IPS-18a (cell line): Measurements from ENCODE around the gene SLC39A2.
"Not testable (repeated sequence)": the region's sequence is repeated elsewhere in the genome, so short reads cannot be mapped to it uniquely, and the experiment has no call there.

Source experiments
- H3K27ac ChIP-seq: one replicate; pipeline ENCODE4 v1.5.1; 2013; ENCODE audit warnings: low read length
- H3K27me3 ChIP-seq: one replicate; pipeline ENCODE4 v1.6.1; 2013; ENCODE audit warnings: mild to moderate bottlenecking, low read length; ENCODE audit not compliant: control insufficient read depth, insufficient read depth
- H3K36me3 ChIP-seq: one replicate; pipeline ENCODE4 v1.6.1; 2013; ENCODE audit warnings: low read depth, low read length; ENCODE audit not compliant: control insufficient read depth
- H3K4me1 ChIP-seq: one replicate; pipeline ENCODE4 v1.6.1; 2013; ENCODE audit warnings: low read depth, low read length; ENCODE audit not compliant: control insufficient read depth
- H3K4me3 ChIP-seq: one replicate; pipeline ENCODE4 v1.5.1; 2013; ENCODE audit warnings: low read length
- H3K9ac ChIP-seq: one replicate; pipeline ENCODE4 v1.6.1; 2013; ENCODE audit warnings: mild to moderate bottlenecking, low read length, moderate library complexity
- H3K9me3 ChIP-seq: one replicate; pipeline ENCODE4 v1.6.1; 2013; ENCODE audit warnings: low read depth, low read length; ENCODE audit not compliant: control insufficient read depth

The SLC39A2 gene, protein sequence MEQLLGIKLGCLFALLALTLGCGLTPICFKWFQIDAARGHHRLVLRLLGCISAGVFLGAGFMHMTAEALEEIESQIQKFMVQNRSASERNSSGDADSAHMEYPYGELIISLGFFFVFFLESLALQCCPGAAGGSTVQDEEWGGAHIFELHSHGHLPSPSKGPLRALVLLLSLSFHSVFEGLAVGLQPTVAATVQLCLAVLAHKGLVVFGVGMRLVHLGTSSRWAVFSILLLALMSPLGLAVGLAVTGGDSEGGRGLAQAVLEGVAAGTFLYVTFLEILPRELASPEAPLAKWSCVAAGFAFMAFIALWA

DNA sequence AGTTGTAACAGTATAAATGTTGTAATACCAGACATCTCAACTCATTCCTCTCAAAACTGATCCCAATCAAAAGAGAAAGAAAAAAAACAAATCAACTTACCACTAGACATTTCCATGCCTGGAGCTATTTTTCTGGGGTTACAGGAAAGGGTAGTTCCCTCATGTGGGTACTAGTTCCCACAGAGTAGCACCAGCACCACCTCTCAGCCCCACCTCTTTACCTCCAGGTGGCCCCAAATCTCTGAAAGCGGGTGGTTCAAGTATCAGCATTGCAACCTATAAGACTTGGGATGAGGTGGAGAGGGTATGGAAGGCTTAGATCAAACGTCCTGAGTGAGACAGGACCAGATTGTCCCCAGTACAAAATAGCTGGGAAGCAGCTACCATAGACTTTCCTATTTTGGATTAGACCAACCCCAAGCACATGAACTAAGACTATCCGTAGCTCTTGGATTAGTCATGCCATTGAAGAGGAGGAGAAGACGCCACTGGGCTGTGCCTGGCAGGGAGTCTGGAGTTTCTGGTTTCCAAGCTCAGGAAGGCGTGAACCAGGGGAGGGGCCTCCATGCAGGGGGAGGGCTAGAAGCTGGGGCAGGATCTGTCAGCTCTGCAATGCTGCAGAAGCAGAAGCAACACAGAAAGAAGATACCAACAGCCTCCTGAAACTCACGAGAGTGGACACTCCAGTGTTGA, at the start of gene SLC39A2:
TSS of gene SLC39A2 (plus strand) at position 620 of the 693 bp plus-strand sequence. CDS start 154 bp downstream, outside the sequence.
- no peaks in the 10 kb centered on the region for H3K9me3 ChIP-seq
- peak within 1 kb of the TSS; percentile 30 for H3K4me3 ChIP-seq
- peaks cover 8% of the 10 kb centered on the region for H3K4me1 ChIP-seq
- H3K9ac ChIP-seq, result no peak within 1 kb of the TSS
- peaks cover 30% of the 10 kb centered on the region for H3K36me3 ChIP-seq
- H3K27me3 ChIP-seq, result no peaks in the 10 kb centered on the region
- no peak within 1 kb of the TSS for H3K27ac ChIP-seq

DNA sequence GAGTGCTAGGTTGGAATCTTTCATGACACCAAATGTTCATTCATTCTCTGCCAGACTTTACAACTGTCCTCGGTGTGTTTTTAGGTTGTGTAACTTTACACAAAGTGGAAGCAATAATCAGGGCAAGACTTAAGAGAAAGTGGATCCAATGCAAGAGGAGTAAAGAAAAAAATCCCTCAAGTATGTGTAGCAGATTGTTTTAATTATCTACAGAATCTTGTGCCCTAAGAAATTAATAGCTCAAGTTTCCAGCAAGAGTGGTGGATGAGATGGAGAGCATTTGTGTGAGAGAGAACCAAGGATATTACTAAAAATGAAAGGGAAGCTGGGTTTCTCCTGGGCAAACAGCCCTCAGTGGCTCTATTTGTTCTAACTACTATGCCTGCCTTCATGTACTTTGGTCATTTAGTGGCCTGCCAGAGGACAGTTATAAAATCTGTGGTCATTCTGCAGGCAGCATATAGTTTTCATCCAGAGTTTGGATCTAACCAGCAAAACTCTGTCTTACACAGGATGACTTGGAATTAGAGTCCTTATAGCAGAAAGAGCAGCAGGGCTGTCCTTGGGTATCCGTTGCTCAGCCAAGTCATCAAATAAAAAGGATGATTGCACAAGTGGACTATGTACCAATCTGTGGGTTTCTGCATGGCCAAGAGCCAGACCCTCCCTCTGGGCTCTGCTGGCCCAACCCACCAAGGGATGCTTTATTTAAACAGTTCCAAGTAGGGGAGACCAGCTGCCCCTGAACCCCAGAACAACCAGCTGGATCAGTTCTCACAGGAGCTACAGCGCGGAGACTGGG, 44.2 kb upstream of the SLC39A2 start, which contains the start of gene RNASE2:
TSS of gene RNASE2 (plus strand) at position 752 of the 802 bp plus-strand sequence. CDS start 285 bp downstream, outside the sequence.
- not testable (repeated sequence) for H3K4me3 ChIP-seq, H3K36me3 ChIP-seq, H3K27me3 ChIP-seq, H3K9ac ChIP-seq, H3K9me3 ChIP-seq, H3K27ac ChIP-seq, H3K4me1 ChIP-seq

DNA sequence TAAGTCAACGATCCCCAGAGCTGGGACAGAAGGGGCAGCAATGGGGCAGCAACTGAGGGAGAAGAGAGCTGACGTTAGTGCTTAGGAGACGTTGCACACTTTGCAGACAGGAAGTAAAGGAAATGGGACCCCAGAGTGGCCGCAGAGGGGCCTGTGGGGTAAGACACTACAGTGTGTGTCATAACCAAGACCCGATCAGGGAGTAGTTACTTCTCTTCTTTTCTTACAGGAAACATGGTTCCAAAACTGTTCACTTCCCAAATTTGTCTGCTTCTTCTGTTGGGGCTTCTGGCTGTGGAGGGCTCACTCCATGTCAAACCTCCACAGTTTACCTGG, 43.6 kb upstream of the SLC39A2 start:
- H3K4me1 ChIP-seq, H3K27me3 ChIP-seq, H3K27ac ChIP-seq, H3K9ac ChIP-seq, H3K9me3 ChIP-seq, H3K36me3 ChIP-seq, H3K4me3 ChIP-seq: not testable (repeated sequence)

DNA sequence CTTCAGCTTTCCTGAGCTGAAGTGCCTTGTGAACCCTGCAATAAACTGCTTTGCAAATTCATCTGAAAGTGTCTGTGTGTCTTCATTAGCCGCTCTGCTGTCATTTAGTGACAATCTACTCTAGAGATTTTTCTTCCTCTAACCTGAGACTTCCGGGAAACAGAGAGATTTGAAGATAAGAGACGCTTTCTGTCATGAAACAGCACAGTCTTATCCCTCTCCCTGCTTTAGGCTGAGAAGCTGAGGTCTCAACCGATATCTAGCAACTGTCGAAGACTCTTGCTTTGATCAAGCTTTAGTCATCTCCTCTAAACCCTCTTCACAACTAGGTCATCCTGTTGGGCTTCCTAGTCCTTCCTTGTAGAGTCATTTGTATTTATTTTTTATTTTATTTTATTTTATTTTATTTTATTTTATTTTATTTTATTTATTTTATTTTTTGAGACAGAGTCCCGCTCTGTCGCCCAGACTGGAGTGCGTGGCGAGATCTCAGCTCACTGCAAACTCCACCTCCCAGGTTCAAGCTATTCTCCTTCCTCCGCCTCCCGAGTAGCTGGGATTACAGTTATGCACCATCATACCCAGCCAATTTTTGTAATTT, 42.6 kb upstream of the SLC39A2 start:
- Histone ChIP-seq H3K4me3 (no peak overlapping the region), H3K27me3 (no peaks in the 10 kb centered on the region), H3K27ac (no peak overlapping the region), H3K36me3 (no peaks in the 10 kb centered on the region), H3K9me3 (no peaks in the 10 kb centered on the region), H3K9ac (no peak overlapping the region), H3K4me1 (peaks cover 5% of the 10 kb centered on the region)

DNA sequence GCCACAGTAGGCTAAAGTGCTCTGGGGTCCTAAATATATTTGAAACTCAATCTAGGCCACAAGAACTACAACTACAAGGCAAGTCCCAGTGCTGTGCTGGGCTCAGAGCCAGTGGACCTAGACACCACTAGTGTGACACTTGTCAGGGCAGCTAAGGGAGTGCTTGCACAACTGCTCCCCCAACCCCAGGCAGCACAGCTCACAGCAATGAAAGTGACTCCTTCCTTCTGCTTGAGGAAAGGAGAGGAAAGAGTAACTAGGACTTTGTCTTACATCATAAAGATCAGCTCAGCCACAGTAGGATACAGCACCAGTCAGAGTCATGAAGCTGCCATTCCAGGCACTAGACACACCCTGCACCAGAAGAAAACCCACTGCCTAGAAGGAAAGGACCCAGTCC, 40.1 kb upstream of the SLC39A2 start:
- not testable (repeated sequence) for H3K36me3 ChIP-seq, H3K9ac ChIP-seq, H3K27ac ChIP-seq, H3K4me1 ChIP-seq, H3K4me3 ChIP-seq, H3K27me3 ChIP-seq, H3K9me3 ChIP-seq

DNA sequence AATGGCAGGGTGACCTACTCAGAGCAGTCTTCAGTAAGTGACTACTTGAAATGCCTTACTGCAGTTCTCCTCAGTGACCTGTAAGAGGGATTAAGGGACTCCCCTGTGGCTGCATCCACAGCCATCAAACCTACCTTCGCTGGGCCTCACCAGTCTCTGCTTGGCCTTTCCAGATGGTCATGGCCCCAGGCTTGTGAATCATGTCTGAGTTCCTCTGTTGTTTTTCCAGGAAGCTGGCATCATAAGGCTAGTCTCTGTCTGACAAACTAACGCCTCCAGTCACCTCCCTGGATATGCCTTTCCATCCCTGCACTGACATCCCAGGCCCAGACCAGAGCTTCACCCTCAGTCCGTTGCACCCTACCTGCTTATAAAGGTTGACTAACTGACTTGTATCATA, 29.8 kb upstream of the SLC39A2 start:
- Histone ChIP-seq H3K4me1 (peaks cover 5% of the 10 kb centered on the region), H3K27ac (no peak overlapping the region)

DNA sequence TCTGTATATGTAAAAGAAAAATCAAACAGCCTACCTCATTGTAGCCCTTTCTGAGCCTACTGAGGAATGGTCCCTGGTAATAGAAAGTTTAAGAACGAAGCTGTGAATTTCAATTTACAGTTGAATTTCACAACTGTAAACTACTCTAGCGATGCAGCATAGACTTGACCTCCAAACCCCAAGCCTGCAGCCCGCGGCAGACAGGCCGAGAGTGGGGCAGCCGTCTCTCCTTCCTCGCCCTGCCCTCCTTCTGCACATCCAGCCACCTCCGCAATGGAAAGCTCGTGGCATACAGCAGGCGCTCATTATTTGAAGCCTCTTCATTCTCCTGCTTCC, 28.5 kb upstream of the SLC39A2 start:
- Histone ChIP-seq H3K4me1 (peaks cover 5% of the 10 kb centered on the region), H3K4me3 (peak overlapping the region; percentile 94), H3K36me3 (no peaks in the 10 kb centered on the region), H3K9me3 (no peaks in the 10 kb centered on the region), H3K27me3 (no peaks in the 10 kb centered on the region), H3K27ac (no peak overlapping the region), H3K9ac (peak overlapping the region; percentile 92)

More for the DNA sequence above, 29.8 kb upstream of the SLC39A2 start:
- H3K9ac ChIP-seq, result no peak overlapping the region
- H3K36me3 ChIP-seq, result no peaks in the 10 kb centered on the region
- no peaks in the 10 kb centered on the region for H3K27me3 ChIP-seq
- H3K4me3 ChIP-seq, result no peak overlapping the region
- no peaks in the 10 kb centered on the region for H3K9me3 ChIP-seq

DNA sequence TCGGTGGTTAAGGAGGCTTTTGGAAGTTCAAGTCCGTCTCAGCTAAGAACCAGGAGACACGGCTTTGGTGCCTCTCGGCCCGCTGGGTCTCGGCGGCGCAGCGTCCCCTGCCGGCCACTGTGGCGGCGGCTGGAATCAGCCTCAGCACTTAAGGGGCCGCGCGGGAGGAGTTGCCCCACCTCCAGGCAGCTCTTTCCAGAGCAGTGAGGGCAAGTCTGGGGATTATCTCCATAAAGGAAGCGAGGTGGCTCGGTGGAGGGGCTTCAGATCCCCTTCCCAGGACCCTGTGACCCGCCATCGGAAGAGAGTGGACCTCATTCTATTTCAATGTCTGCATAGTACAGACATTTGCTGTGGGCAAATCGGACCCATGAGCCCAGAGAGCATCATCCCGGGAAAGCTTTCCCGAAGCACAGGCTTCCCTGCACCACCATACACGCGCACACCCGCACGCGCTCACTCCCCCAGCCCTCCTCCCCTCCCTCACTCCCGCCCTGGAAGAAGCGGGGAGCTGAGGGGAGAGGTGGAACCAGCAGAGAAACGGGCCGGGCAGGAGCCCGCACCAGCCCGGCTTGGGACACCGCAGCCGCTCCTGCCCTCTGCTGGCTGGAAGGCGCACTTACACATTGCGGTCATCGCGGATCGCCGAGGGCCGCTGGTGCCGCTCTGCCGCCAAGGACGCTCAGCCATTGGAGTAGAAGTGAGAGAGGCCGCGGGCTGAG, 27.9 kb upstream of the SLC39A2 start:
- Histone ChIP-seq H3K27me3 (no peaks in the 10 kb centered on the region), H3K9me3 (no peaks in the 10 kb centered on the region), H3K4me1 (peaks cover 5% of the 10 kb centered on the region), H3K36me3 (no peaks in the 10 kb centered on the region), H3K4me3 (peak overlapping the region; percentile 94), H3K27ac (peak overlapping the region; percentile 75), H3K9ac (peak overlapping the region; percentile 92)

DNA sequence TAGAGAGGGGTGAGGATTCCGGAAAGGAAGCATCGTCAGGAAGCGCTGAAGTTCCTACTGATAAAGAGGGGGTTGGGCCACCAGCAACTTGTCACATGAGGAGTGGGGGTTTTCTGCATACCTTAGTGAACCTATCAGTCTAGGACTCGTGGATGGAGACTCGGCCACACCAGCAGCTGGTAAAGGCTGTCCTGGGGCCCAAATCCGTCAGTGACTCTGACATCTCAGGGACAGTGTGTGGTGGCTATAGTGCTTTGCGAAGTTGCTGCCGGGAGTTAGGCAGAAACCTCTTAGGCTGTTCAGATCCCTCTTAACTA, 27.4 kb upstream of the SLC39A2 start:
- H3K36me3 ChIP-seq, result no peaks in the 10 kb centered on the region
- H3K27ac ChIP-seq, result no peak overlapping the region
- H3K27me3 ChIP-seq, result no peaks in the 10 kb centered on the region
- no peak overlapping the region for H3K9ac ChIP-seq
- H3K4me1 ChIP-seq, result peaks cover 5% of the 10 kb centered on the region
- H3K4me3 ChIP-seq, result peak overlapping the region; percentile 94
- H3K9me3 ChIP-seq, result no peaks in the 10 kb centered on the region

DNA sequence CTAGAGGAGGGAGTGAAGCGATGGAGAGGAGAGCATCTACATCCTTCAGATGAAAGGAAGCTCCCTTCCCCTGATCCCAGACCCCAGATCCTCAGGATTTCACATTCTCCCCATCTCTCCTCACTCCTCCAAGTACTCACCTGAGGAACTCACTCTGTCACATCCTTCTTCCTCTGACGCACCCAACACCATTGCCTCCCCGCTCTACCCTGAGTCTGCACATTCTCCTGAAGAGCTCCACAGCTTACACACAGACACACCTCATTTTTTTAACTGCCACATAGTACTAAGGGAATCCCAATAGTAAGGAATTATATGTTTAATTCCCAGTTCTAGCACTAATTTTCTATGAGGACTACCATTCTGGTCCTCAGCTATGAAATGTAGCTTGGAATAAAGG, 25.6 kb upstream of the SLC39A2 start:
- Histone ChIP-seq H3K9me3 (no peaks in the 10 kb centered on the region), H3K27me3 (no peaks in the 10 kb centered on the region), H3K9ac (no peak overlapping the region), H3K27ac (no peak overlapping the region), H3K4me1 (peaks cover 5% of the 10 kb centered on the region), H3K4me3 (no peak overlapping the region), H3K36me3 (no peaks in the 10 kb centered on the region)

DNA sequence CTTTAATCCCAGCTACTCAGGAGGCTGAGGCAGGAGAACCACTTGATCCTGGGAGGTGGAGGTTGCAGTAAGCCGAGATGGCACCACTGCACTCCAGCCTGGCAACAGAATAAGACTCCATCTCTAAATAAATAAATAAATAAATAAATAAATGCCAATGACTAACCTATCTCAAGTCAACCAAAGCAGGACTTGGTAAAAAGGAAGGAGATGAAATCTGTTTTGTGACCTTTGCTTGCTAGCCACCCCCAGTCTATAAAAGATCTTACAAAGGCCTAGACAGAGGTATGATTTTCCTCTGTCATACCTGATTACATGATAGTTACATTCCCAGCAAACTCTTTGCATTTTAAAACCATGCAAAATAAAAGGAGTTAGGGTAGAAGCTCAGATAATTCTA, 22.8 kb upstream of the SLC39A2 start:
- Histone ChIP-seq H3K4me1 (peaks cover 5% of the 10 kb centered on the region), H3K36me3 (no peaks in the 10 kb centered on the region), H3K9ac (no peak overlapping the region), H3K27me3 (no peaks in the 10 kb centered on the region), H3K27ac (no peak overlapping the region), H3K9me3 (no peaks in the 10 kb centered on the region), H3K4me3 (no peak overlapping the region)
